NCI-H1105 (cell line): ENCODE data around the gene HDAC4.

Experiments used
- DNase-seq: peaks from one replicate; lab custom pipeline; 2025; lab: John Stamatoyannopoulos, UW

Gene HDAC4

DNA sequence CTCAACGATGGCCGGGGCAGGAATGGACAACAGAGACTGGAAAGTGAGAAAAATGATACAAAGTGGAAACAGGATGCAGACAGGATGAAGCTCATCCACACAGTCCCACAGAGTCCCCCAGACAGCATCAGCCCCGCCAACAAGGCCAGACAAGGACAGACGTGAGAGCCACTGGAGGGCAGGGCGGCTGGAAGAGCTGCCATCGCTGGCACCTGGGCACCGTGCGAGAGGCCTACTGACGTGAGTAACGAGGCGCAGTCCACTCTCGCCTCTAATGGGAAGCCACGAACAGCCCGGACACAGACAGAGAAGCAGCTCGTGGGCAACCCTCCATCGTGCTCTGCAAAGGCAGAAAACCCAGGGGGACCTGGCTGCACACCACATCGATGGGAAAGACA is 17.1 kb downstream of the HDAC4 start:
- DNase-seq = no peak

DNA sequence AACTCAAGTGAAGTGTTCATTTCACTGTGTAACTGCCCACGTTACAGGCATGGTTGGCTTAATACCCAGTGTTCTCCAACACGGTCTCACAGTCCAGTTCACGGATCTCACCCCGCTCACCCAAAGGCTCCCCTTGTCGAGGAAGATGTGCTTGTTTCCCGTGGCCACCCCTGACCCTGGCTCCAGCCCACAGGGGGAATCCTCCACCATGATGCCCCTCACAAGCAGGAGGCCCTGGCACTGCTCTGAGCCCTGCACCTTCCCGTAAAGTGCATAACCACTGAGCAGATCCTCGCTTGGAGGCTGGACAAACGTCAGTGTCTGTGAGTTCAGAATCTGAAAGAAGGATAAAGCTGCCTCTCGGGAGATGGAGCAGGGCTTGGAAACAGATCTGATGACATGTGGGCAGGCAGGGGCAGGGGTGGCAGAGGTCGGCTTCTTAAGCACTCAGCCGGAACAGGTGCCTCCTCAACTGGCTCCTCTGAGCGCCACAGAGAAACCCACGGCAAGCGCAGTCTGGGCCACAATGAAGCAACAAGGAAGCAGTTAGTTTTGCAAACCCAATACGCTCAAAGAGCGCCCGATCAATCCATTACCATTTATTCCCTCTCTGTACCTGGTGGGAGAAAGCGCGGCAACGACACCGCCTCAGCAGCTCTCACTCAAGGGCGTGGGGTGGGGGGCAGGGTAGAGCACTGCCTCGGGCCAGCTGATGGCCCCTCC is 17.6 kb downstream of the HDAC4 start:
- no peak for DNase-seq

DNA sequence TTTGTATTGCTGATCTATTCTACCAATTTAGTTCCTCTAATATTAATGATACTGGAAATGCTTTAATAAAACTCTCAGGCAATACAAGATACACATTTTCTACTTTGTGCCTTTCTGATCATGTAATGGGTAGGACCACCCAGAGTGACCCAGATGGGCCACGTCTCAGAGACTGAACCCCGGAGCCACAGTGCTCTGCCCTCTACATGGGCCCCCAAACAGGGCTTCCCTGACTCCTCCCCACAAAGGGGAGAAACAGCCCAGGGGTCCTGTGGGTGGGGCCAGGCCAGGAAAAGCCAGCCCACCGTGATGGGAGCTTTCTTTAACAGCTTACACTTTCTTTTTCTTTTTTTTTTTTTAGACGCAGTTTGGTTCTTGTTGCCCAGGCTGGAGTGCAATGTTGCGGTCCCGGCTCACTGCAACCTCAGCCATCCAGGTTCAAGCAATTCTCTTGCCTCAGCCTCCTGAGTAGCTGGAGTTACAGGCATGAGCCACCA is 18.4 kb downstream of the HDAC4 start:
- no peak for DNase-seq

- no peak for DNase-seq
Measured at GRCh38 chr2:239381709-239382134, 19.1 kb downstream of the HDAC4 start.

- no peak for DNase-seq
Measured at GRCh38 chr2:239380831-239381708, 19.8 kb downstream of the HDAC4 start.

DNA sequence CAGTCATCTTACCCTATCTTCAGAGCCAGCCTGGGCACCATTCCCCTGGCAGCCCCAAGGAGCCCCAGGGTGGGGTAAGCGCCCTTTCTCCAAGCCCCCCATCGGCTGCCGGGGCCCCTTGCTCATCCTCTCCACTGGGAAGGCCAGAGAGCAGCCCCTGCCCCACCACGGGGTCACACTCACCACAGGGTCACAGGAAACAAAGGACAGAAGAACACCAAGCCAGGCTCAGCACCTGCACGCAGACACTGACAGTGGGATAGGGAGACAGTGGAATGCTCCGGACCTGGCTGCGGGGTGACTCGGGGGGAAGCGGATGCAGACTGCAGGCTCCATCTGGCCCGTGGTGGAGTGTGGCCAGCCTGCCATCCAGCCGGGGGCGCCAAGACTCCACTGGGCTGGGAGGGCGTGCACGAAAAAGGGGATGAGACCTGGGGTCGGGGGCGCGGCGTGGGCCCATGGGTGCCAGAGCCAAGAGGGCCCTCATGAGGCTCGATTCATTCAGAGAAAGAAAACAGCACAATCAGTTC is 21.1 kb downstream of the HDAC4 start:
- no peak for DNase-seq

DNA sequence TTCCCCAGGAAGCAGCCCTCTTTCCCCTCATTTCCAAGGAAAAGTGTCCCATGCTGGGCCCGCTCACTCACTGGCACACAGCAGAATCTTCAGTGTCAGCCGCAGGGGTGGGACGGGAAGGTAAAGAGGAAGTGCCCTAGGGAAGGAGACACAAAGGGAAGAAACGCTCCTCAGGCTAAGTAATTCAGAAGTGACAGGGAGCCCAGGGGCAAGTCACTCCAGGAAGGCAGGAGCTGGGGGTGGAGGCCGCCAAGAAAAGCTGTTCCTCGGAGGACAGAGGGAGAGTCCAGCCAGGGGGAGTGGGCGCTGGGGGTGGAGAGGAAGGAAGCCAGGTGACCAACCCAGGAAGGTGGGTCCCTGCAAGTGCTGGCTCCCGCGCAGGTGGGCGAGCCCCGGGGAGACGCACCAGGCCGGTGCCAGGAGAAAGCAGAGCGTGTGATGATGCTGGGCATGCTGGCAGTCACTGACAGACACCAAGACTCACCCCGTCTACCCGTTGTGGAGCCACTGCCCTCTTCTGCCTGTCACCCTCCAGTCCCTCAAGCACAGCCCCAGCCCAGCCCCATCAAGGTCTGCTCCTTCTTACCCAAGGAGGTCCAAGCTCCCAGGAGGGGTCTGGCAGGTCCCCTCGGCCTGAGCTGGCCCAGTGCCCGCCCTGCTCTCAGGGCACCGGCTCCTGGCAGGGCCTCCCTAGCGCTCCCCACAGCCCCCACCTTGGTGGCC is 21.7 kb downstream of the HDAC4 start:
- DNase-seq = no peak

- no peak for DNase-seq
Measured at GRCh38 chr2:239378021-239378917, 22.6 kb downstream of the HDAC4 start.

GRCh38 chr2:239377591-239377990 is 23.2 kb downstream of the HDAC4 start:
- no peak for DNase-seq

DNA sequence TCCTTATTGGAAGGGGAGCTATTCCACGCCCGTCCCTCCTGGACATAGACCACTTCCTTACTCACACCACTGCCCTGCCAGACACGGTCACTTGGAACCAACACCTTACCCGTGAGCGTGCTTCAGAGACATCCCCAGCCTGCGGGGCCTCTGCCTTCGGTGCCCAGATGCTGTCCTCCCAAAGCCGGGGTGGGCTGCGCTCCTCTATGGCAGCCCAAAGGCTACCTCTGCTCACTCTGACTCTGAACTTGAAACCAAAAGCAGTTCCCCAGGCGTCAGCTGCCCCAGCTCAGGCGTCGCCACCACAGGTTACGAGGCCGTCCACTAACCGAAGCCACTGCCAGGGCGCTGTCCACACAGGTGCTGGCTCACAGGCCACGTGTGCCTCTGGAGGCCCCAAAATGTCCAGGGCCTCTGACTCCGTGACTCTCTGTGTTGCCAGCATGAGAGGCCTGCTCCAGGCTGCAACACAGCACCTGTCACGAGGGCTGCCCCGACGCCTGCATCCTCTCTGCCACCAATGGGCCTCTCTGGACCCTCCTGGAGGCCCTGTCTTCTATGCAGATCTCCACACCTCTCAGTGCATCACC is 23.8 kb downstream of the HDAC4 start:
- no peak for DNase-seq

GRCh38 chr2:239376351-239376750 is 24.5 kb downstream of the HDAC4 start:
- no peak for DNase-seq

GRCh38 chr2:239375278-239376061 is 25.4 kb downstream of the HDAC4 start:
- DNase-seq = no peak

DNA sequence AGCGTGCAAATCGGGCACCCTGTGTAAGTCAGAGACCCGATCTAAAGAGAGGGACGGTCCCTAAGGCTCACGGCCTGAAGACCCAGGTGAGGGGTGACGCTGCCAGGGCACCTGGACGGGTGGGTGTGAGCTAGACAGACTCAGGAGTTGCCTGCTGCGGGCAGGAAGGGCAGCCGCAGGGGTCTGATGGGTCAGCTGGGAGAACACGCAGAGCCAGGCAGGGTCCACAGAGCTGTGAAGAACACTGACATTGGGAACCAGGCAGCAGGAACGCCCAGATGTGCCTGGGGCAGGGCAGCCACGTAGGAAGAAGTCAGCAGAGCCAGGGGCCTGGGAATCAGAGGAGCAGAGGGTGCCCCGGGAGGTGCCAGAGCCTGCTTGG is 25.9 kb downstream of the HDAC4 start:
- DNase-seq = no peak

DNA sequence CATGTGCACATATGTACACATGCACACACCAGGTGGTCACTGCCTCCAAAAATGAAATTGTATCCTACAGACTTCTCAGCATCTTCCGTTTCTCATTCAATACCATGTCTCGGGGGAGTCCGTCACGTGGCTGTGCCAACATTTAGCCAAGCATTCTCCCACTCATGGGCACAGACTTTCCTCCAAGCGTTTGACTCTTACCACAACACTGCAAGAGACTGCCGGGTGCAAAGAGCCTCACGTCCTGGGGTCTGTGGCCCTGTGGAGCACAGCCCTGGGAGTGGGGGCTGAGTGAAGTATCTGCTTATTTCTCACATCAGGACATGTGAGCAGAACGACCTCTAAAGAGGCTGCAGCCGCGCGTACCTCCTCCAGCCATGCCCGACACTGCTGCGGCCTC is 28.0 kb downstream of the HDAC4 start:
- DNase-seq = no peak

DNA sequence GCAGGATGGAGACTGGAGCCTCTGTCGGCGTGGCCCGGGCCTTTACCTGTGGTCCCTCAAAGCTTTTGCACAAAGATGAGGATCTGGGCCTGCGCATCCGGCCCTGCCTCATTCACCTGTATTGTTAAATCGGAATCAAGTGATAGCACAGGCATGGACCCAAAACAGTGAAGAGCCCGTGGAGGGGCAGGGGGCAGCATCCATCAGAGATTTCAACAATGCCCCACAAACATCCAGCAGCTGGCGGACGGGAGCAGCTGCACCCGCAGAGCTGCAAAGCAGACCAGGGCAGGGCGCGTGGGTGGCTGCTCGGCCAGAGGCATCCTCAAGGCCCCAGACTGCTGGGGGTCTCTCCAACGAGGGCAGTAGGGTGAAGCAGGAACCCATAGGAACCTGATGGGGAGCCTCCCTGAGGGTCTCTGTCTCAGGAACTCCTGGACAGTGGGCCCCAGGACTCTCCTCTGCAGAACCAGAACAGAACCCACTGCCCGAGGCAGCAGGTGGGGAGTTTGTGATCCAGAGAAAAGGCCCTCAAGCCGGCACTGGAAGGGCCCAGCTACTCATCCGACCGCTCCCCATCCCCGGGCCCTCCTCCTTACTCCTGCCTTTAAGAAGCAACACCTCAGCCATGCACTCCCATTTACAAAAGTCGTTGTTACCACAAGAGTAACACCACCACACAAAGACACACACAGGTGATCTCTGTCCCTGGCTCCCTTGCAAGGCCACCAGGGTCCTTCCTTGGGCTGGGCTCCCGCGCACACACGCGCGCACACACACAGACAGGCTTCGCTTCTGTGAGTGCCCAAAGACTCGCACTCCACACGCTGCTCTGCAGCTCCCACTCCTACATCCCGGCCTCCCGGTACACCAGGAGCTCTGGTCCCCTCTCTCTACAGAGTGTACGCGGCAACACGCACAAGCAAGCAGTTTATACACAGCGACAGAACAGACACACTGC is 28.8 kb downstream of the HDAC4 start:
- no peak for DNase-seq

DNA sequence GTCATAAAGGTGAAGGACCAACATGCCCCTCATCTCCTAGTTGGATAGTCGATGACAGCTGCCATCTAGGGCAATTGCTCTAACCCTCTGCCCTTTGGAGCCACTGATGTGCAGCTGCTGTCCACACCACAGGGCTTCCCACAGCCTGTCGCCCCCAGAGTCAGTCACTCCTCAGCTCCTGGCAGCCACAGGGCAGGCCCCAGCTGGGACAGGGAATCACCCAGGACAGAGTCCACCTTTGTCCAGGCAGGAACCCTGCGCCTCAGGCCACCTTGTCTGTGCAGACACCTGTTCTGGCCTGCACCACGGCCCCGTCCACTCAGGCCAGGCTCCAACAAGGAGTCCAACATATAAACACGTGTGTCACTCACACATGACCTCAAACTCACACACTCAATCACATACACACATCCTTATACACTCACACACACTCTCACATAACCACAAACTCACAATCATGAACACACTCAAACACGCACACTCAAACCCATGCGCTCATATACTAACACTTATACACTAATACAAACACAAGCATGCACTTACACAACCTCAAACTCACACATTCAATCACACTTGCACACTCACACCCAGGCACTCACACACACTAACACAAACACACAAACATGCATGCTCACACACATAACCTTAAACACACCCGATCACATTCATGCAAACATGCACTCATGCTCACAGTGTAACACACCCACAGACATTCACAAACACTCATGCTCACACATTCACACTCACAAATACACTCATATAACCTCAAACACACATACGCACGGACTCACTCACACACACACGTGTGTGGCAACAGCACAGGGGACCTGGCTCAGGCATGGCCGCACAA is 29.7 kb downstream of the HDAC4 start:
- no peak for DNase-seq

- no peak for DNase-seq
Measured at GRCh38 chr2:239370403-239370802, 30.4 kb downstream of the HDAC4 start.

DNA sequence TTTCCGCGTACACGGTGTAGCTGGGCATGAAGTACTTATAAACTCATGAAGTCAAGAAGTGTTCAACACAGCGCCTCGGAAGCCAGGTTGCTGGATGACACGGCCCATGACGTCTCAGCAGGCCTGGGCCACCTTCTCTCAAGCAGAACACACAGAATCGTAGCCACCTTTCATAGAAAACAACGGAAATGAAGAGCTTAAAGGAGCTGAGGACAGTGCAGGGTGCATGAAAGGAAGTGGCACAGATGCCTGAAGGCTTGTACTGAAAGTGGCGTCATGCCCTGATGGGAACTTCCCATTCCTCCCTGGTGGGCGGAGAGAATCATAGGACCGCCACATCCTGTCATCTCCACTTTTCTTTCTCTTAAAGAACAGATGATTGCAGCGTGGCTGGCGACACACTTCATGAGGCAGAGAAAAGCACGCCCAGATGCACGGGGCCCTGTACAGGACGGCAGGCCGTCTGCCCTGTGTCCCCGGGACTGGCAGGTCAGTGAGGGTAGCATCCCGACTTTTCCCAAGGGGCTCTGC is 31.1 kb downstream of the HDAC4 start:
- DNase-seq = no peak
